NCI-H345 treated with DMSO at 0.1 percent for 48 hours (cell line): ENCODE results near the gene VPS26C.
A peak's percentile ranks its signal among the peaks of the same experiment; 100 is the strongest.

ENCODE experiments used
- DNase-seq: peaks from one replicate; lab custom pipeline; 2025; ENCODE audit not compliant: unreplicated experiment; lab: John Stamatoyannopoulos, UW

The VPS26C gene

DNA sequence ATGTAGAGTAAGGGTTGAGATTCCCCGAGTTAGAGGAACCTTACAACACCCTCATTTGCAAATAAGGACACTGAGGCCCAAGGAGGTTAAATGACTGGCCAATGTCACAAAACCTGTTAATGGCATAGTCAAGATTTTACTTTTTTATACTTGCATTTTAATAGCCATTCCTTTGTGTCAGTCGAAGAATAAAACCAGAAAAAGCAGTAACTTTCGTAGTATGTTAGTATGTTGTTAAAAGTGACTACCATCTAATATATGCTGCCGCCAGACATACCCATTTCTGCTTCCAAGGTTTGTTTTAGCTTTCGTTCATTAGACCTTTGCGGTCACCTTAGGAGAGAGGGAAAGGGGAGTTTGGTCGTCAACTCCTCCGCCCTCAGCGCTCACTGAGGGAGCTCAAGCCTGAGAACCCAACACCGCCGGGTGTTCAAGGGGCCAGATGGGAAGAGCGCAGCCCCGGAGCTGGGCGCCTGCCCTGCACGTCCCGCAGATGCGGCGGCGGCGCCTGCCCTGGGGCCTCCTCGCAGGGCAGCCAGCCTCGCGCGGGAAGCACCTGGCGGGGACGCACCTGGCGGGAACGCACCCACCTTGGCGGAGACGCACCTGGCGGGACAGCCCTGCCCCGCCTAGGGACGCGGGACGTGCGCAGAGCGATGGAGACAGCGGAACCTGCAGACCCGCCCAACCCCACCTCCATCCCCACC, 466 bp downstream of the VPS26C start:
- no peak for DNase-seq

DNA sequence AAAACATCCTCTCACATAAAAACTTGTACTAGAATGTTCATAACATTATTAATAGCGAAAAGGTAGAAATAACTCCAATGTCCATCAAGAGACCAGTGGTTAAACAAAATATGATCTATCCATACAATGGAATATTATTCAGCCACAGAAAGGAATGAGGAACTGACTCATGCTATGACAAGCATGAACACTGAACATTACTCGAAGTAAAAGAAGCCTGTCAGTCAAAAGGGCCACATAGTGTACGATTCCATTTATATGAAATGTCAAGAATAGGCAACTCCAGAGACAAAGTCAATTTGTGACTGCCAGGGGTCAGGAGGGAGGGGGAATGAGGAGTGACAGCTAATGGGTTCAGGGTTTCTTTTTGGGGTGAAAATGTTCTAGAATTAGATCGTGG, 2.3 kb downstream of the VPS26C start:
- no peak for DNase-seq

DNA sequence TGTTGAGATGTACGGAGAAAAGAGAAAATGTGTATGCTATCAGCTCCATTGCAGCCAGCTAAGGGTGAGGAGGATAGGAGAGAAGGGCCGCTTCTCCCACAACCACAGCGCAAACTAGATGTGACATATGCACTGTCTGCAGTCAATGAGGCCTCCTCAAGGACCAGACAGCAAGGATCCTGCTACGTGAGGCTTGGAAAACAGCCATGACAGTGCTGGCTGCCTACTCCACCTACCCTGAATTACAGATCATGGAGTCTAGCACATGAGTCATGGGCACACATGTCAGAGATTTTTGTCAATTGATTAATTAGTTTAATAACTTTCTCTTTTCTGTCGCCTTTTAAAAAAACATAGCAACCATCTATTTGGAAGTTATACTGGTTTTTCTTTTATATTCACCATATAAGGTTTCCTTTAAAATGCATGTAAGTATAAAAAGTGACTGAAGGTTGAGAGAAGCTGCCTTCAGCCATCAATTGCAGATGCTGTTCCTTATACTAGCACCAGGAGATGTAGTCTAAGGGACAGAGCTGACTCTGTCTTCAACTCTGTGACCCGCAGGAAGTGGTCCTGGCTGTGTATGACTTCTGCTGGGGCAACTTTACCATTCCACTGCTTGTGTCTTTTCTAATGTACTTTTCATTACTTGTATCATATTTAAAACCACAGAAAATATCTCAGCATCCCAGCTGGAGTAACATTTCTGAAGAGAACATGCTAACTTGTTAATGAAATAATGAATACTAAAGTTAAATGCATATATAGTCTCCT, 3.1 kb downstream of the VPS26C start:
- no peak for DNase-seq

DNA sequence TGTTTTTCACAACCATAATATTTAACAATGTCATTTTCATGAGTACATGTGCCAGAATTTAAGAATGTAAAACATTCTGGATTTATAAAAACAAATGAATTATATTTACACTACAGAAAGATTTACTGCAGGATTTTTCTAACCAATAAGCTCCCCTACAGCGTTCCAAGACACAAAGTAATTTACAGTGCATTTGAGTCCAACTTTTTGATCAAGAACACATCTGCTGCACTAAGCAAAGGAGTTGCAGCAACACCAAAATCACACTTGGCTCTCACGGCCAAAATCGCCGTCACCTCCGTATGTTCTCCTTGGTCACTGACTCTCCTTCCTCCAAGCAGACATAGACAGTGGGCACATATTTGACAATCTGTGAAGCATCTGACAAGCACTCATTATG, 7.7 kb downstream of the VPS26C start:
- no peak for DNase-seq

DNA sequence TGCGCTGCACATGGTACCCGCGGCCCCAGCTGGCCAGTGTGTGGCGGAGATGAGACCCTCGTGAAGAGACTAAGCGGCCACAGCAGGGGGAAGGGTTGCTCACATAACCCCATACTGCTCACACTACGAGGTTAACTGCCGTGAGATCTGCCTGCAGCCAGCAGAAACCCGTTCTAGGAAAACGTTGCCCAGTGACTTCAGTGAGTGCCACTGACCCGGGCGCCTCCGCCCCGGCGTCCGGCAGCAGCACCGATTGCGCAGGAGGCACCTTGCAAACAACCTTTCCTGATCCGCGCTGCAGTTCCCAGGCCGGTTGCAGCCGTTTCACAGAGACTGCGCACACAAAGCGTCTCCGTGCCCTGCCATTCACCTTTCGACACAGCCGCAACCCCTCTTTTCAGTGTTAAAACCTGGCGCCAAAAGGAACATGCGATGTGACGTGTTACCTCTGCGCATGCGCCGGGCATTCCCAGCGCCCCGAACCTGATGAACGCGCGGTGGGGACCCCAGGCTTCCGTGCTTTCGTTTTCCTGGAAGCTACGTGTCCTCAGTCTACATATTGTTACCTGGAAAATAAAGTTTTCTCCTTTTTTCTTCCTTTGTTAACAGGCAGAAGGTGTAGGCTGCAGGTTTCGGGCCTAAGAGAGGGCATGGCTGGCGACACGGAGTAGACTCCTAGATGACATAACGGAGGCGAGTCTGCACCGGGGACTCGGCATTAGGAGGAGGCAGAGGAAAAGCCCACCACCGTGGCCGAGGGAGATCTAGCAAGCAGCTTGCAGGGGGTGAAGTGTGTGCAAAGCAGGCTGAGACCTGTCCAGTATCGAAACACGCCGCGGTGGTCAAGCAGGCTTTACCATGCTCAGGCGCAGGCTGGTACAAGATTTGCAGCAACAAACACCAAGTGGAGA, 8.9 kb downstream of the VPS26C start:
- DNase-seq, result no peak

DNA sequence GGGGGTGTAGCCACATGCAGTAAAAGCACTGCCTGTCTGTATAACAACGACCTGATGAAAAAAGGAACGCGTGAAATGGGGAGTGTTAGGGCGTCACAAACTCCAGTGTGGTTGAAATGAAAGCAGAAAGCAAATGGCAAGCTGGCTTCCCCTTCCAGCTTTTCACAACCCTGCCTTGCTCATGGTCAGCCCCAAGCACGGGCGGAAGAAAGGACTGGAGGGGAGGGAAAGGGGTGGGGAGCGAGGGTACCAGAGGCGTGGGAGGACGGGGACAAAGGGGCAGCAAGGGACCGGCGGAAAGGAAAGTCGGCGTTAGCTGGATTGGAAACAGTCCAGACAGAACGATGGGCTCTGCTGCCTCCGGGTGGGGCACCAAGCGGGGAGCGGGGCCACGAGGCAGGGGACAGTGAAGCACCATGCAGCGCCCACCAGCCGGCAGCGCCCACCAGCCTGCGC, 9.6 kb downstream of the VPS26C start:
- no peak for DNase-seq

DNA sequence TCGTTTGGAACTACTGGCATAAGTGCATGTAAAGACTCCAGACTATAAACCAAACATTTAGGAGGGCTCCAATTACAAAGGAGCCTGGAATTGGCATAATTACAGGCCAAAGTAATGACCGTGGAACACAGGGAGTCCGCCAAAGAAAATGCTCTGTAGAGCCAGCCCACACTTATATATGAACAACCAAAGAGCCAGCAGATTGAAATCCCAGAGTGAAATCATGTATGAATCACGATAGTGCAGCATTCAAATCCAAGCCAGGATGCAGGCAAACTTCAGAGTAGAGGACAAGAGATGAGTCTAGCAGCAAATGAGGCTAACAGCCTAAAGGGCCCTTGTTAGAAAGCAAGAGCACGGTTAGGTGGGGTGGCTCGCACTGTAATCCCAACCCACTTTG, 13.1 kb downstream of the VPS26C start:
- no peak for DNase-seq

DNA sequence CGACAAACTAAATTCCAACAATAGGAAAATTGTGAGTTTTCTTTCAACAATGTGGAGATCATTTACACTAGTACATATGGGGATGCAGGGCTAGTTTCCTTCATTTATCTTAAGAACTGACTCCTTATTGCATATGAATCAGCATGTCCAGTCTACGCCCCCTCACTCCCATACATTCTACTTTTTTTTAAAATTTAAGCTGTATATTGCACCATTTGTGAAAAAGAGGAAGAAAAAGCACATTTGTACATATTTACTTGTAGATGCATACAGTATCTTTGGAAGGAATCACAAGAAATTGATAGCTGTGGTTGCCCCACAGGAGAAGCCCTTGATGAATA, 15.9 kb downstream of the VPS26C start:
- no peak for DNase-seq

DNA sequence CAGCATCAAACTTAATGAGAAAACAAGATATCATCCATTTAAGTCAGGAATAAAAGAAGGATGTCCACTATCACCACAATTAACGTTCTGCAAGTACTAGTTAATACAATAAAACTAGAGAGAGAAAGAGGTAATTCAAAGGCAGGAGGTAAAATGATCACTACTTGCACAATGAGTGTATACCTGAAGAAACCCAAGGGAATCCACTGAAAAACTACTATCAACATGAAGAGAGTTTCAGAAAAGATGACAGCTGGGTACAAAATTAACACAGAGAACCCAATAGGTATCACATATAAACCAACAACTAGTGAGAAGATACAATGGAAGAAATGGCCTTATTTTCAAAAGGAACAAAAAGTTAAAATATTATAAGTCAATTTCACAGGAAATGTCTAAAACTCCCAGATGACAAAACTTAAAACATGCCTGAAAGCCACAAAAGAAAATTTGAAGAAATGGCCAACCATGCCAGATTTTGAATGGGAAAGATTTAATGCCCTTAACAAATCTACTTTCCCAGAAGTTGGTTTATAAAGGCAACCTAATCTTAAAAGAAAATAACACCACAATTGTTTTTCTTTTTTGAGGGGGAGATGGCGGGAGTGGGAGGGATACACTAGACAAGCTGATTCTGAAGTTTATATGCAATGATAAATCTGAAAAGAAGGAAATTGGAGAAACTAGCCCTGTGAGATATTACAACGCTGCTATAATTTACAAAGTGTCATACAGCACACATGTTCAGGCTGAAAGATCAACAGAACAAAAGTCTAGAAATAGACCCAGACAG, 17.8 kb downstream of the VPS26C start:
- DNase-seq, result no peak

DNA sequence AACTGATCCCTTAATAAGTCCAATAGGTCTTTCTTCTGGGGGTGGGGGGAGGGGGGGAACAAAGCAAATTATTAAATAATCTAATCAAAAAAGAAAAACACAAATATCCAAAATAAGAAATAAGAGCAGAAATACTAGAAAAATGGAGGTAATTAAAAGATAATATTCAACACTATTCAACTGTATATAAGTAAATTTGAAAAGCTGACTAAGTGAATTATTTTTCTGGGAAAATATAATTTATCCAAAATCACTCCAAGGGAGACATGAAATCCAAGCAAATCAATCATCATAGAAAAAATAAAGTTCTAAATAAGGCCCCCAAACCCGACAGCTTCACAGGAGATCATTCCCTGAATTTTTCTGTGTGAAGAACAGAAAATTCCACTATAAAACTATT, 18.8 kb downstream of the VPS26C start:
- no peak for DNase-seq

DNA sequence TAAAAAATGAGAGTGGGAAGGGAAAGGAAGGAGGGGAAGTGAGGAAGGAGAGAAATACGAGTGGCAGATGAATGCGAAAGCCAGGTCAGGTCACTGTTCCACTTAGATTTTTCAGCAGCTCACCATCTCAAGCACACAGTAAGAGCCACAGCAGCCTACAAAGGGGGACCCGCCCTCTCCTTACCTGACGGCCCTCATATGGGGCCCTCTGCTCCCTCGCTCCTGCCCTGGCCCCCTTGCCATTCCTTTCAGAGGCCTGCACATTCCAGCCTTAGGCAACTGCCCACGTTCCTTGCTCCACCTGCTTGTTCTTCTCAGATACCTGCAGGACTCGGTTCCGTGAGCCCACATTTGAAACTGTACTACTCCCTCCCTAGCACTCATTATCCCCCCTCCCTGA, 22.0 kb downstream of the VPS26C start:
- DNase-seq, result no peak

DNA sequence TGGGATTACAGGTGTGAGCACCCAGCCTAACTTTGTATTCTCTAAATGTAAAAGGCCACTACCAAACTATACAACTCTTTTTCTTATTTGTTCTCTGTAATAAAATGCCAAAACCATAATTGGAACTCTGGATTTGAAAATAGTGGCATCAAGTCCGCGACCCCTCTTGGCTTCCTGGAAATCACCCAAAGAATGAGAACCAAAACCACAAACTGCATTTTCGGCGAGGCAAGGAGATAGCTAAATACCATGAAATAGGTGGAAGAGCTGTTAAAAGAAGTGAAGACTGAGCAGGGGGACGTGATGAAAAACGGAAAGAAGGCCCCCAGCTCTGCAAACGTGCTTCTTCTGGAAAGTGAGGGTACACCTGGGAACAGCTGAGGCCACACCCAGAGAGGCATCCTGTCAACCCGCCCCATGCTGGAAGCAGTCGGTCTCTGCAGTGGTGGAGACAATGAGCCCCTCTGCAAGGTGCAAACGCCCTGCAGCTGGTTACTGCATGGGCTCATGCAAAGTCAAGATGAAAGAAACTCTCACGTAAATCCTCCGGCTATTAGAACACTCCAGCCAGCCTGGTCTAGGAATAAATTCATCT, 22.5 kb downstream of the VPS26C start:
- DNase-seq, result no peak

DNA sequence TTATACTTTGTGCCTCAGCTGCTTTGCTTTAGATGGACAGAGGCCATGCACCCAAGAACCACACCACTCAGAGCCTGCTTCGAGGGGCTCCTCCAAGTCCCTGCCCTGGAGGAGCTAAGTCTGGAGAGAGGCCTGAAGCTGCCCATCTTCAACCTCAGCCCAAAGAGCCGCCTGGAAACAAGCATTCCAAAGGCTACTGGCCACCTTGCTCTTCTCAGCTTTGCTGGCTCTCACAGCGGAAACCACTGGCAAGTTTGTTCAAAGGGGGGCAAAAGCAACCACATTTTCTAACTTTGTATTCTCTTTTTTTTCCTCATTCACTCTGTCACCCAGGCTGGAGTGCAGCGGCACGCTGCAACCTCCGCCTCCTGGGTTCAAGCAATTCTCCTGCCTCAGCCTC, 23.2 kb downstream of the VPS26C start:
- no peak for DNase-seq

DNA sequence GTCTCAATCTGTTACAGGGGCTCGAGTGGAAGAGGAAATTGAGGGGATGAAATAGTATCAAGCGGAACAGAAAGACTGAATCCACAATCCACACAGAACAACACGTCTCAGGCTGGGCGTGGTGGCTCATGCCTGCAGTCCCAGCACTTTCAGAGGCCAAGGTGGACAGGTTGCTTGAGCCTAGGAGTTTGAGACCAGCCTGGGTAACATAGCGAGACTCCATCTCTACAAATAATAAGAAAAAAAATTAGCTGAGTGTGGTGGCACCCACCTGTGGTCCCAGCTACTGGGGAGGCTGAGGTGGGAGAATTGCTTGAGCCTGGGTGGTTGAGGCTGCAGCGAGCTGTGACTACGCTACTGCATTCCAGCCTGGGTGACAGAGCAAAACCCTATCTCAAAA, 25.7 kb downstream of the VPS26C start:
- no peak for DNase-seq

DNA sequence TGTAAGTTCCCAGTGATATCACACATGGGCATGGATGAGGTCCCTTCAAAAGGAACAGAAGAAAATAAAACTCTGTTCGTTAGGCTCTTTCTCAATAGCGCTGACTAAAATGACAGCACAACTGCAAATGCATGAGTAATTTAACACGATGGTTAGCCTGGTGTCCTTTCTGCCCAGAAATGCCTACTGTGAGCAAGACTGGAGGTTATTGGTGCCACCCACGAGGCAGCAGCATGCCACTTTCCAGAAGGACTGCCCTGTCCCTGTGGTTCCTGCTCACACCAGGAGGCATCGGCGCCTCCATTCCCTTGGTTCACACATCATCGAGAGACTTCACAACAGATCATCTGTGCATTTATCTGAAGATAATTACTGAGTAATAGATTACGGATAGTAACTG, 26.2 kb downstream of the VPS26C start:
- DNase-seq, result no peak

DNA sequence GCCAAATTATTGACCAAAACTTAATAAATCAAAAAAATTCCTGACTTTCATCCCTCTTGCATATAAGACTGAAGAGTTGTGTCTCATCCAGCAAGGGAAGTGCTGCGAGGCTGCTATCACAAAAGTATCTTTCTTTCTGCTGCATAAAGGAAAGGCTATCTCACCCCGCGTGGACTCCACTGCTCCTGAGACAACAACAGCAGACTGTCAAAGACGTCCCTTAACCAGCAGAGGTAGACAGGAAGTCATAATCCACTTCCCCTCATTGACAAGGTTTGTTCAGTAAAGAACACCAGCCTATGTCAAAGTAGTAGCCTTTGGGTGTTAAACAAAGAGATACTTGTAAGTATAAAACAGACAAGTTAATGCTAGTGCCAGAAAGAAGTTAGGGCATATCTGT, 29.4 kb downstream of the VPS26C start:
- DNase-seq, result no peak

DNA sequence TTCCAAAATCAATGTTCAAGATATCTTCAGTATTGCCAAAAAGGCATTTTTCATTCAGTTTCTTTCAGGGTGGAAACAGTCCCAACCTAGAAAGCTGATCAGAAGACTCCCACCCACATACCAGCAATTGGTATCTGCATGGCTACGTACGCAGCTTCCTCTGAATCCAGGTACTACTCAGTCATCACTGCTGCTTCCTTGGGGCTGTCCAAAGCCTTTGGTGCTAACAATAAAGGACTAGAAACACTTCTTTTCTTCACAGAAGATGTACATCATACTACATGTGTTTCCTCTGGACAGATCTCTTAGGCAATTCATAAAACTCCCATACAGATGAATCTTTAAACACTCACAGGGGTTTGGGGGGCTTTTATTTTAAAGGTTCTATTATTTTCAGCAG, 29.8 kb downstream of the VPS26C start:
- DNase-seq, result no peak

DNA sequence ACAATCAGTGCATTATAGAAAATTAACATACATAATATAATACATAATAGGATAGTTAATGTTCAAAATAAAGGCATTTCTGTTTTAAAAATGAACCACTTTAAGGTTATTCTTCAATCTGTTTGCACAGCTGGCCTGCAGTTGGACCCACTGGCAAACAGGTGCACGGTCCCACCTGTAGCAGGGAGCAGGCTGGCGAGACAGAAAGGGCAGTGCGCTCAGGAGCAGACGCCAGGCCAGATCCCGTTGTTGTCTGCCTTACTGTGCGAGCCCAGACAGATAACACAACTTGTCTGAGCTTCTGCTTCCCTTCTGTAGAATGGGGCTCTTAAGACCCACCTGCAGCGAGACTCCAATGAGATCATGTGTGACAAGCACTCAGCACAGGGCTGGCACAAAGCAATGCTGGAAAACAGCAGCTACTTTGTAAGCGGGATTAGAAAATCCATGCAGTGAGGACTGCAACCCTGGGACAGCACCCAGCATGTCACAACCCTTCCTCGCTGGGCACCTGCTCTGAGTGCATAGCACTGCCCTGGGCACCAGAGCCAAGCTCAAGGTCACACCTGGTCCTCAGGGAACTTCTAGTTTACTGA, 33.5 kb downstream of the VPS26C start:
- DNase-seq, result peak; percentile 82

DNA sequence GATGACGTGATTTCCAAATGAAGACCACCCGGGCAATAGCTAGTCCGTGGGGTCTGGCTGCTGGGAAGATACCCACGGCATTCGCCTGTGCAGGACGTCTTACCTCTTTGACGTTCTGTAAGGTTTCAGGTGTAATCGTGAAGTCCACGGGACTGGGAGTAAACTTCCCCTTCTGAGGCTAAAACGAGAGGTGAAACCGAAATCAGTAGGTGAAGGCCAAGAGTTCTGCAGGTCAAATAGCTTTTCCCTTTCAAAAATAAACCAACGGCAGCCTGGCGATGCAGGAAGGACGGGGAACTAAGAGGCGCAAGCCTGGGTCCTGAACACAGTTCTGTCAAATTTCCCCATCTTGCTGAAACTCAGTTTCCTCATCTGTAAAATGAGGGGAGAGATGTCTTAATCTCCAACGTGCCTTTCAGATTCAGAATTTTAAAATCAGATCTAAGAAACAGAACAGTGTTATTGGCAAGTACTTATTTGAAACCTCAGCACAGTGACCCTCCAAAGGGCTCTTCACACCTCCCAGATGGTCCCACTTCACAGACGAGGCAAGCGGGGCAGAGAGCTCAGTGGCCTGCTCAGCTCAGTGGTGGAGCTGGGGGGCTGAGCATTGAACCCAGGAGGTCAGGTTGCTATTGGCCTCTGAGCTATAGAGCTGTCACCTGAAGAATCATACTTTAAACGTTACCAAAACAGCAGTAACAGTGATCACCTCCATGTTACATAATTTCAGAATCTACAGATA, 34.7 kb downstream of the VPS26C start:
- no peak for DNase-seq

DNA sequence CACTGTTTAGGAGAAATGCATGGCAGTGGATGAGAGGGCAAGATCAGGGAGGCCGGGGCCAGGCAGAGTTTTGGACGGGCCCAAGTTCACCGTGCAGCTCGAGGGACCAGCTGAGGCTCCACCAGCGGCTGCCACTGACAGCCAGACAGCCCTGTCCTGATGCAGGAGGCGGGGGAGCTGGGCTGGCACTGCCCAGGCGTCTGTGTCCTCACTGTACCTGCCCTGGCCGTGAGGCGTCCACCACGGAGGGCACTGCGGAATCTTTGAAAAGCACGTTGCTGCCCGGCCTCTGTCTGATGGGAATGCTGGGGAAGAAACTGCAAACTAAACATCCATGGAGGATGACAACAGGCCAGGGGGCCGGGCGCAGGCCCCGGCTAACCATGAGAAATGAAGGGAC, 35.5 kb downstream of the VPS26C start:
- no peak for DNase-seq
